CD4-positive, alpha-beta T cell treated with Interleukin-15 for 4 hours (primary cell): ENCODE measurements around the gene ZNF469.

Experiments
- DNase-seq: peaks from one replicate; pipeline ENCODE4 v3.0.0-alpha.2; 2020; ENCODE audit warnings: low spot score

The ZNF469 gene

GRCh38 chr16:88360999-88361398, 21.8 kb upstream of the ZNF469 start:
- no peak for DNase-seq

GRCh38 chr16:88361775-88362174, 21.0 kb upstream of the ZNF469 start:
- no peak for DNase-seq

- no peak for DNase-seq
These were observed 19.4 kb upstream of the ZNF469 start for GRCh38 chr16:88363239-88363891.

GRCh38 chr16:88365244-88365865, 17.4 kb upstream of the ZNF469 start:
- no peak for DNase-seq

GRCh38 chr16:88366032-88366703, 16.6 kb upstream of the ZNF469 start:
- DNase-seq = no peak

- DNase-seq = no peak
These were observed 16.1 kb upstream of the ZNF469 start for GRCh38 chr16:88366704-88367047.

GRCh38 chr16:88367560-88367959, 15.2 kb upstream of the ZNF469 start:
- DNase-seq = no peak

- no peak for DNase-seq
These were observed 14.7 kb upstream of the ZNF469 start for GRCh38 chr16:88368036-88368435.

GRCh38 chr16:88368994-88369393, 13.8 kb upstream of the ZNF469 start:
- no peak for DNase-seq

- no peak for DNase-seq
These were observed 13.2 kb upstream of the ZNF469 start for GRCh38 chr16:88369447-88370008.

- DNase-seq = no peak
These were observed 12.4 kb upstream of the ZNF469 start for GRCh38 chr16:88370365-88370764.

- no peak for DNase-seq
These were observed 10.2 kb upstream of the ZNF469 start for GRCh38 chr16:88372522-88372921.

GRCh38 chr16:88373211-88373610, 9.5 kb upstream of the ZNF469 start:
- no peak for DNase-seq

- no peak for DNase-seq
These were observed 8.7 kb upstream of the ZNF469 start for GRCh38 chr16:88373927-88374492.

GRCh38 chr16:88374736-88375135, 8.0 kb upstream of the ZNF469 start:
- DNase-seq = no peak

- no peak for DNase-seq
These were observed 7.4 kb upstream of the ZNF469 start for GRCh38 chr16:88375236-88375975.

GRCh38 chr16:88375996-88376834, 6.5 kb upstream of the ZNF469 start:
- no peak for DNase-seq

- DNase-seq = no peak
These were observed 5.7 kb upstream of the ZNF469 start for GRCh38 chr16:88376835-88377726.

- DNase-seq = no peak
These were observed 4.8 kb upstream of the ZNF469 start for GRCh38 chr16:88377961-88378360.

GRCh38 chr16:88378401-88378800, 4.4 kb upstream of the ZNF469 start:
- no peak for DNase-seq
